Activated gamma-delta T cell (primary cell): ENCODE data around the gene HOMER2.
"Not testable (repeated sequence)": the region's sequence is repeated elsewhere in the genome, so short reads cannot be mapped to it uniquely, and the experiment has no call there.

ENCODE experiments used
- DNase-seq: peaks from one replicate; lab custom pipeline; 2025; lab: John Stamatoyannopoulos, UW

Gene HOMER2

DNA sequence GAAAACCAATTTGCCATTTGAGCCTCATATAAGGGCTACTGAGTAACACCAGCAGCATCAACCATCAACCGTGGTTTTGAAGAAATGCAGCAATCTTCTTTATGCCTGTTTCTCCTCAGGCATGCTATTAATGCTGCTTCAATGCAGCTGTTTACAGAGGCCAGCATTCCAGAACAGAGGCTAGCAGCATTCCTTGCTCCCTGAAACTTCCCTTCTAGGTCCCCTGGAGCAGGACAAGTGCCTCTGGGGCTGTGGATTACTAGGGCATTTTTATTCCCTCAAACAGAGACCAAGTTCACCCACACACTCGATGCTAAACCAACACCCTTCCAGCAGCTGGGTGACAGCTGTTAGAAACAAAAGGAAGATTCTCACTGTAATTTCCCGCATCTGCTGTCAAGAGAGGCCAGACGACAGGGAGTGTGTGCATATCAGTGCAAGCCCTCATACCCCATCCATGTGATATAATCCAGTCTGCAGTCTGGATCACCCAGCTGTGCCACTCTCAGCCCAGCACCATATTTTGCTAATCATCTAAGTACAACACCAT lies 57.5 kb downstream of the HOMER2 start:
- no peak for DNase-seq

- DNase-seq: not testable (repeated sequence)
Observed at GRCh38 chr15:82893473-82893872, 59.0 kb downstream of the HOMER2 start.

DNA sequence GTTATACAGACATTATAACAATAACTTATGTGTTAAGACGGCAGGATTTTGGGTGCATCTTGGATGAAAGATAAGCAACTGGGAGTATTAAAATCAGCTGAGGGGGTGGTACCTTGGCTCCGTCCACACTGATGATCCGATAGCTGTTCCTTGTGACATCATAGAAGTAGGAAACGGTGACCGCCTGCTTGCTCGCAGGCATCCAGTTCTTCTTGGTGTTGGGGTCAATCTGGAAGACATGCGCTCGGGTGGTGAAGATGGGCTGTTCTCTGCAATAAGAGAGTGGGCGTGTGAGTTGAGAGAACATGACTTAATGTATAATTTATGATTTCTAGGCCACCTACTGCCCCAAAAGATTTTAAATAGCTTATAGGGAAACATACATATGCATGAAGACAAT lies 59.9 kb downstream of the HOMER2 start:
- no peak for DNase-seq

DNA sequence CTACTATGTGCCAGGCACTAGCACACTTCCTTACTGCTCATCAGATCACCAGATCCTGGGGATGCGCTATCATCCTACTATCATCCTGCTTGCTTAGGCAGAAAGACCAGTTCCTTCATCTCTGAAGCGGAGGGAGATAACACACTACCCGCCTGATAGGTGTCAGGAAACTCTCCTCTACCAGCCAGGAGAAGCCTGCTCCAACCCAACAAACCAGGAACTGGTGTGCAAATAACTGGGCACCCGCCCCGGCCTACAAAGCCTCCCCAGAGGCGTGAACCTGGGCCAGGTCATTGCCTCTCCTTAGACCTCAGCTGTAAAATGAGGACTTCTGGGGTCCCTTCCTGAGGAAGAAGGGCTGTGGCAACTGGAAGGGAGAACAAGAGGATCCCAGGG lies 61.5 kb downstream of the HOMER2 start:
- no peak for DNase-seq

DNA sequence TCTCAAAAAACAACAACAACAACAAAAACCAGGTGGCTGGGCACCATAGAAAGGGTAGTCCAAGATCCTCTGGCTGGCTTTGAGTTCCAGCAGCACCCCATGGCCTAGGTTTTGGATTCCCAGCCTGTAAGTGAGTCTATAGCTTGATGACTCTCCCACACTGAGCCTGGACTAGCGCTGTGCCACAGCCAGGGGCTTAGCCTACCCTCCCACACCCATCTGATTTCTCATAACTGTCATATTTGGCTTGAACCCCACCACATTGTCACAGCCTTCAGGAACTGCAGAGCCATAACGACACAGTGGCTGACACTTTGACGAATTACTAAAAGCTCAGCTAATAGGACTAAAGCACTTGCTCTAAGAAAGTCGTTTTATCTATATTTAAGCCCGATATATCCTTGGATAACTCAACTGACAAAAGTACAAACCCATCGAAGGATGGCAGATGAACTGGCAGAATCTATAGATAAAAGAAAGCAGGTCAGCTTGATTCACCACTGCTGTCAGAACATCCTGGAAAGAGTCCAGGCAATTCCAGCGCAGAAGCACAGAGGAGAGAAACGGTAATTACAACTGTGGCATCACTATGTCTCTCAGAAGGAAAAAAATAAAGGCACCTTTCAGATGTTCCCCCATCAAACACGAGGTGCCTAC lies 62.1 kb downstream of the HOMER2 start:
- no peak for DNase-seq

DNA sequence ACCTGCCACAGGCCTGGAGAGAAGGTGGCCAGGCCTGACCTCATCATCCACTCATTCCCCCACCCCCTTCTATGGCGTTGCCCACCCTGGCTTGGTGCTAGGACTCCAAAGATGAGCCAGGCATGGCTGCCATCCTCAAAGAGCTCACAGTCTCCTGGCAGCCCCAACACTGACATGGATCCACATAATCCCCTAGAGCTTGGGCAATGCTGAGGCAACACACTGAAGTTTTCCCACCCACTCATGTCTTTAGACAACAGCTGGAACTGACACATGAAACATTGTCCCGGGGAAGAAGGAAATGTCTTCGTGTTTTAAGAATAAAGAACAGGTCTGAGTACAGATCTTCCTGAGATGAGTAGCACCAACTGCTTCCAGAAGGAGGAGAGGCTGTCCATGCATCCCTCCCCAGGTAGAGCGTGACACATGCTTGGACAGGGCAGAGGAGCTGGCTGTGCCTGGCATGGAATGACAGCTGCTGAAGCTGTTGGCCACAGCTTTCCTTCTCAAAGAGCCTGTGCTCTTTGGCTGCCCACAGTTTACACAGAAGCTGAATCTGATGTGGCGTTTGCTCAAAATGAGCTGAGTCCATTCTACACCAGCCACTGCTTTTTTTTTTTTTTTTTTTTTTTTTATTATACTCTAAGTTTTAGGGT lies 70.1 kb downstream of the HOMER2 start:
- no peak for DNase-seq

- DNase-seq: no peak
Observed at GRCh38 chr15:82881747-82882146, 70.8 kb downstream of the HOMER2 start.

- DNase-seq: no peak
Observed at GRCh38 chr15:82880704-82881103, 71.8 kb downstream of the HOMER2 start.

DNA sequence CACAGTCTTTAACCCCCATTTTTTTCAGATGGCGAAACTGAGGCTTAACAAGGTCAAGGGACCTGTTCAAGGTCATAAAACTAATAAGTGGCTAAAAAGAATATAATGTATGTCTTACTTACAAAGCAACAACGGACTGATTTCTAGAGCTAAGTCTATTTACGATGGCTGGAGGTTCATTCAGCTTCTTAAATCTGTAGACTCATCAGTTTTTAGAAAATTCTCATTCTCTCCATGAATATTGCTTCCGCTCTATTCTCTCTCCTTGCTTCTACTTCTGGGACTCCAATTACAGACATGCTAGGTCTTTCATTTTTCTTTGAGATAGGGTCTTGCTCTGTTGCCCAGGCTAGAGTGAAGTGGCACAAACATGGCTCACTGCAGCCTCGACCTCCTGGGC lies 74.2 kb downstream of the HOMER2 start:
- no peak for DNase-seq

- no peak for DNase-seq
Observed at GRCh38 chr15:82877825-82878224, 74.7 kb downstream of the HOMER2 start.

- DNase-seq: no peak
Observed at GRCh38 chr15:82875411-82876003, 77.0 kb downstream of the HOMER2 start.

- DNase-seq: no peak
Observed at GRCh38 chr15:82874961-82875360, 77.6 kb downstream of the HOMER2 start.

DNA sequence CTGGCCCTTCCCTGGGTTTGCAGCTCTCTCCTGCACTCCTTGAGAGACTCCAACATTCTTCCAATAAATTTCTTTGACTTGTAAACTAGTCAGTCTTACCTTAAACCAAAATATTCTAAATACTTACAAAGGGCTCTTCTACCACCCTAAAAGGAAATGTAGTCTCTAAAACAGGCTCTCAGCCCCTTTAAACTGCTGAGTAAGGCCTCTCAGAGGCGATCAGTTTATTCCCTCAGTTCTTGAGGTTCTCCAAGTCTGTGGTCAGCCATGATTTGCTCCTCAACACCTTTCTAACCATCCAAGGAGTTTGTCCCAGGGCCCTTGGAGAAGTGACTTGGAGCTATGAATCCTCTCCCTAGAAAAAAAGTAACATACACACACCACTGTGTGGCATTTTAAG lies 78.3 kb downstream of the HOMER2 start:
- no peak for DNase-seq

DNA sequence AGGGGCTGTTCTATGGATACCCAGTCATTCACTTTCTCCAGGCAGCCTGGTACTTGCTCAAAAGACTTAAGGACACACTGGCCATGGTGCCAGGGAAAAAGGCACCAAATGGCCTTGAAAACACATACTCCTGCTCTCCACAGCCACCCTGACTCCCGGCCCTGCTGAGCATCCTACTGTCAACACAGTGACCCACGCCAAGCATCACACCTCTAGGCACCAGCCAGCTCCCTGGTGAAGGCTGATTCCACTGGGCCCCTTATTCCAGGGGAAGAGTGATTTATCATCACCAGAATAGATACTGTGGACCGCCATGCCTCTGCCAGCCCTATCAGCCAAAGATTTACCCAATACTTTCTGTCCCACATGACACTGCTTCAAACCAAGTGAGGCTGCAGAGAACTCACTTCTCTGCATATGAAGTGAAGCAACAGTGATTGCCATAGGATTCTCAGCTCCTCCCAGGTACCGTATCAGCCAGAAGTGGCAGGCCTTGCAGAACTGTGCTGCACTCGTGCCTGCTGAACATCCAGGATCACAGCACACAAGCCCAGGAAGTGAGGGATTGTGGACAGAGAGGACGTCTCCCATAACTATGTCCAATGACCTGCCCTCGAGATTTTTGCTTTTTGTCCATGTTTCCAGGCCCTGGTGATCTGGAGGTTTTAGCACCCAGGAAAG lies 79.4 kb downstream of the HOMER2 start:
- DNase-seq: no peak

GRCh38 chr15:82871832-82872484 lies 80.6 kb downstream of the HOMER2 start:
- DNase-seq: no peak

DNA sequence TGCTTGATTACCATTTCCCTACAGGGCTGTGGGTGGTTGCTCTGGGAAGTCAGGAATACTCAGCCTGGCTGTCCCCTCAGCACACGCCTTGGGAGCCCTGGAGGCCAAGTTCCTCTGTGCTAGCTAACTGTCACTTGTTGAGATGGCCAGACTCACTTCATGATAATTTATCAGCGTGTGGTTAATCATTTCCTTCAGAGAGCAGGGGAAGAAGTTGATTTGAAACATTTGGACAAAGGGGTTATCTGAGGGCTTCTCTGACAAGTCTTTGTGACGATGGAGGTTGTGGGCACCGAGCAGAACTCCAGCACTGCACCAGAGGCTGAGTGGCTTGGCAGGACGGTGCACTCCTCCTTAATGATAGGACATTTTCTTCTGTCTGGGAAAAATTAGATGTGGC lies 81.2 kb downstream of the HOMER2 start:
- no peak for DNase-seq

- no peak for DNase-seq
Observed at GRCh38 chr15:82870727-82871320, 81.7 kb downstream of the HOMER2 start.

- not testable (repeated sequence) for DNase-seq
Observed at GRCh38 chr15:82865981-82866380, 86.5 kb downstream of the HOMER2 start.

DNA sequence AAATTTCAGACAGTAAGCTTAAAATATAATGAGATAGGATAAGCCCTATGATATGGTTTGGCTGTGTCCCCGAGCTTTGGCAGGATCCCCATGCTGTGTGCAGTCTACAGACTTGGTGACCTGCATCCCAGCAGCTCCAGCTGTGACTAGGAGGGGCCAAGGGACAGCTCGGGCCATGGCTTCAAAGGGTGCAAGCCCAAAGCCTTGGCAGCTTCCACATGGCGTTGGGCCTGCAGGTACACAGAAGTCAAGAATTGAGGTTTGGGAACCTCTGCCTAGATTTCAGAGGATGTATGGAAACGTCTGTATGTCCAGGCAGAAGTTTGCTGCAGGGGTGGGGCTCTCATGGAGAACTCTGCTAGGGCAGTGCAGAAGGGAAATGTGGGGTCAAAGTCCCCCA lies 86.9 kb downstream of the HOMER2 start:
- DNase-seq: not testable (repeated sequence)

DNA sequence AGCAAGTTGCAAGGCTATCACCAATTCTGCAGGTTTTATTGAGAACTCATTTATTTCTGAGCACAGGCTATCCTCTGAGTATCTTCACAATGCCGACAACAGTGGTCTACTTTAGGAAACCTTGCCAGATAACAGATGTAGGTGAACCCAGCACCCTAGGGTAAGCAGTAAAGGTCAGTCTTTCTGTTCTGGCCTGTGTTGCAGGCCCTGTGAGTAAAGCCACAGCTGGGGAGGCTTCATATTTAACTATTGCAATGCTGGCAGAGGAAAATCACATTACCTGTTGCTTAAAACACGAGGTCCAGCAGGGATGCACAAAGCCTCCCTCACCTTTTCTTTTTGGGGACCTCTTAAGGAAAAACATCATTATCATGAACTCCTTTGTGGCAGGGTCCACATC lies 87.6 kb downstream of the HOMER2 start:
- DNase-seq: no peak

DNA sequence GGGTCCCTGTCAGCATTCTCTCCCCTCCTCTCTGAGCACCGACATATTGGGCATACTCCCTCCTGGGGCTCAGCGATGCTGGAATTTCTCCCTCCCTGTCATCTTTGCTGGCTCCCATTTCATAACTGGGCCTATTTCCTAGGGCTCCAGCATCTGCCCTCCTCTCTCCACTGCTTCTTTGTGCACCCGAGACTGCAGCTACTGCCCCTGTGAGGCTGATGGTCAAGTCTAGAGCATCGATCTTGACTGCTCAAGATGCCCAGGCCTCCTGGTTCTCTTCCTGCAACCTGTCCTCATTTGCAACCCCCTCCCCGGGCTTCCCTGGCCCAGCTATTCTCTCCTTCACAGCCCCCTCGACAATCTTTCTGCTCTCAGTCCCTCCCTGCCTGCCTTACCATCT lies 89.6 kb downstream of the HOMER2 start:
- DNase-seq: no peak

DNA sequence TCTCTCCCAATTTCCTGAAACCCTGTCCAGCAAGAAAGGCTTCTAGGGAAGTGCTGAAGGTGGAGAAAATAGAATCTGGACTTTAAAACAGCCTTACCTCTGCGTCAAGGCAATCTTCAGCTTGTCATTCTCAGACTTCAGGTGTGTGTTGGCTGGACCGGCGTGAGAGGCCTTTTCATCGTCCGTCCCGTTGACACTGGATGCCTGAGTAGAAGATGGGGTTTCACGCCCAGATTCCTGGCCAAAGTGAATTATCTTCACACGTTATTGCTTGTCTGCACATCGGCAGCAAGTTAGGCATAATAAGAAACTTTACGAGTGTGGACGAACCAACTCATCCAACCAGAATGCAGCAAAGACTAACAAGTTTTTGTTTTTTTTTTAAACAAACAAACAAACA lies 93.6 kb downstream of the HOMER2 start:
- no peak for DNase-seq
